OCI-LY7 (cell line): ENCODE data around the gene HSPA4. TPM values are rescaled to one million over a fixed set of nuclear protein-coding genes. Genes with fewer than 3 reads are reported as not detected.

Experiments
- BruUV-seq: library from RNA; stranded (reverse); fragments of 400-500 nt; replicated peaks from 2 replicates; lab custom pipeline; 2021; lab: Mats Ljungman, UMichigan
- CTCF ChIA-PET: fragments of 300-600 bp; sonication (Branson Sonifier 250); formaldehyde crosslinking; loops from one replicate; lab custom pipeline; 2022; ENCODE audit warnings: antibody characterized with exemption; ENCODE audit not compliant: unreplicated experiment; lab: Charles Lee
- POLR2A ChIA-PET: fragments of 300-600 bp; sonication (Branson Sonifier 250); formaldehyde crosslinking; loops from one replicate; lab custom pipeline; 2022; ENCODE audit warnings: antibody characterized with exemption; lab: Charles Lee
- DNase-seq: peaks from one replicate; pipeline ENCODE4 v3.0.0-alpha.2; 2015; ENCODE audit warnings: low spot score
- H2AFZ ChIP-seq: fragments of 200-600 bp; sonication (generic), shearing (Covaris generic); 2 replicates; pipeline ENCODE4 v1.6.1; 2014; ENCODE audit warnings: mild to moderate bottlenecking, antibody characterized with exemption, low read length, moderate library complexity
- H3K27ac ChIP-seq: fragments of 200-600 bp; sonication (generic); 2 replicates; pipeline ENCODE4 v1.5.1; 2014; ENCODE audit warnings: mixed run types, low read depth, mild to moderate bottlenecking, moderate library complexity, low read length, inconsistent platforms; ENCODE audit not compliant: poor library complexity, severe bottlenecking
- H3K36me3 ChIP-seq: fragments of 200-600 bp; sonication (generic); 2 replicates; pipeline ENCODE4 v1.6.1; 2014; ENCODE audit warnings: mild to moderate bottlenecking, antibody characterized with exemption, low read length, moderate library complexity, mixed read lengths; ENCODE audit not compliant: insufficient read depth
- H3K4me1 ChIP-seq: fragments of 200-600 bp; sonication (generic); 2 replicates; pipeline ENCODE4 v1.5.1; 2014; ENCODE audit warnings: mild to moderate bottlenecking, low read length; ENCODE audit not compliant: insufficient read depth, poor library complexity, severe bottlenecking
- H3K4me2 ChIP-seq: fragments of 200-600 bp; sonication (generic); 2 replicates; pipeline ENCODE4 v1.6.1; 2014; ENCODE audit warnings: mild to moderate bottlenecking, low read length
- H3K4me3 ChIP-seq: fragments of 200-600 bp; sonication (generic); 2 replicates; pipeline ENCODE4 v1.5.1; 2014; ENCODE audit warnings: mild to moderate bottlenecking, low read depth, low read length; ENCODE audit not compliant: poor library complexity, severe bottlenecking
- H3K79me2 ChIP-seq: fragments of 200-600 bp; sonication (generic); 2 replicates; pipeline ENCODE4 v1.6.1; 2016; ENCODE audit warnings: low read depth, mild to moderate bottlenecking, low read length, moderate library complexity, mixed read lengths; ENCODE audit not compliant: insufficient read depth
- H3K9me2 ChIP-seq: fragments of 200-600 bp; sonication (generic); 2 replicates; pipeline ENCODE4 v1.6.1; 2016; ENCODE audit warnings: mild to moderate bottlenecking, low read length, mixed read lengths; ENCODE audit not compliant: insufficient read depth
- H3K9me3 ChIP-seq: fragments of 200-600 bp; sonication (generic); 2 replicates; pipeline ENCODE4 v1.6.1; 2014; ENCODE audit warnings: mild to moderate bottlenecking, mixed run types, low read length, mixed read lengths
- H4K20me1 ChIP-seq: fragments of 200-600 bp; sonication (generic); 2 replicates; pipeline ENCODE4 v1.6.1; 2014; ENCODE audit warnings: mild to moderate bottlenecking, antibody characterized with exemption, low read length, moderate library complexity, mixed read lengths; ENCODE audit not compliant: insufficient read depth
- CTCF ChIP-seq: fragments of 200-600 bp; sonication (generic); conservative IDR thresholded peaks from 2 replicates; pipeline ENCODE4 v1.5.1; 2014; ENCODE audit warnings: mild to moderate bottlenecking, antibody characterized with exemption, low read length, moderate library complexity, mixed read lengths
- EZH2phosphoT487 ChIP-seq: fragments of 200-600 bp; sonication (generic); IDR thresholded peaks from 2 replicates; pipeline ENCODE4 v1.6.1; 2018; ENCODE audit warnings: low read depth, borderline replicate concordance, mild to moderate bottlenecking, mixed run types, antibody characterized with exemption, low read length, moderate library complexity, mixed read lengths
- intact Hi-C: fragments of 100-400 bp; cut with micrococcal nuclease; formaldehyde crosslinking; loops from one replicate; pipeline ENCODE4 v1.10.0; 2022; ENCODE audit not compliant: unreplicated experiment
- total RNA-seq, 2 experiments: library from RNA; depleted of rRNA in 1 of 2; stranded (reverse); fragments of >200 nt in 1 of 2; shearing (Covaris generic) in 1 of 2; gene quantifications; 2 replicates each; pipeline ENCODE4 v1.2.3, GENCODE V29; 2014 to 2022

HSPA4 gene
- total RNA-seq, 2 experiments from 2014 or later = 65.4 to 226 TPM

- H3K9me3 ChIP-seq = no peaks in the 10 kb centered on the region
These were observed 67.5 kb downstream of the HSPA4 start for GRCh38 chr5:133119233-133119711.

GRCh38 chr5:133120156-133120750 is 68.4 kb downstream of the HSPA4 start:
- H3K4me1 ChIP-seq = peaks cover 31% of the 10 kb centered on the region
- 0 out of 2 replicates have a peak overlapping the region, but pooled peaks have one; percentile 24 for H3K4me2 ChIP-seq
- peak overlapping the region; percentile 71 for H2AFZ ChIP-seq
- DNase-seq = no peak
- TF ChIP-seq CTCF (no peak), EZH2phosphoT487 (no peak)
- H3K9me2 ChIP-seq = no peaks in the 10 kb centered on the region
- H3K9me3 ChIP-seq = no peaks in the 10 kb centered on the region
- intact Hi-C loops = no loop called here
- CTCF ChIA-PET = interaction anchor here (0.6 kb wide), 1 partner anchor 814 kb away, joined by 3 read pairs; no protein-coding TSS in a partner anchor
- no TSS peak for BruUV-seq
- H3K36me3 ChIP-seq = no peaks in the 10 kb centered on the region
- no peaks in the 10 kb centered on the region for H3K79me2 ChIP-seq
- no peak overlapping the region for H3K27ac ChIP-seq
- H4K20me1 ChIP-seq = no peaks in the 10 kb centered on the region
- no peak overlapping the region for H3K4me3 ChIP-seq
- POLR2A ChIA-PET = interaction anchor here (0.6 to 0.7 kb wide), 3 partner anchors 16 to 106 kb away, joined by 3 to 4 read pairs (median 3); no protein-coding TSS in a partner anchor

More at GRCh38 chr5:133119233-133119711, 67.5 kb downstream of the HSPA4 start:
- Histone ChIP-seq H2AFZ (peak overlapping the region; percentile 12; the same call in 1 of the 2 replicates), H3K4me3 (no peak overlapping the region), H4K20me1 (no peaks in the 10 kb centered on the region), H3K4me1 (peaks cover 41% of the 10 kb centered on the region), H3K79me2 (no peaks in the 10 kb centered on the region), H3K4me2 (no peak overlapping the region), H3K27ac (no peak overlapping the region), H3K36me3 (no peaks in the 10 kb centered on the region), H3K9me2 (no peaks in the 10 kb centered on the region)
- DNase-seq = no peak
- ChIA-PET CTCF (no interaction called here), POLR2A (no interaction called here)
- BruUV-seq = no TSS peak
- intact Hi-C loops = no loop called here
- TF ChIP-seq EZH2phosphoT487 = no peak
- no peak for TF ChIP-seq CTCF

GRCh38 chr5:133121080-133121479 is 69.3 kb downstream of the HSPA4 start:
- peak overlapping the region; percentile 24; the same call in 1 of the 2 replicates for H3K4me2 ChIP-seq
- ChIA-PET CTCF (no interaction called here), POLR2A (interaction anchor here (0.6 kb wide), 2 partner anchors 66 to 220 kb away, joined by 3 to 6 read pairs; no protein-coding TSS in a partner anchor)
- H3K36me3 ChIP-seq = no peaks in the 10 kb centered on the region
- H3K4me3 ChIP-seq = no peak overlapping the region
- H2AFZ ChIP-seq = peak overlapping the region; percentile 71
- TF ChIP-seq CTCF (no peak), EZH2phosphoT487 (no peak)
- peak overlapping the region; percentile 26 for H3K27ac ChIP-seq
- peaks cover 29% of the 10 kb centered on the region for H3K4me1 ChIP-seq
- DNase-seq = peak; percentile 41
- BruUV-seq = no TSS peak
- H3K9me2 ChIP-seq = no peaks in the 10 kb centered on the region
- no peaks in the 10 kb centered on the region for H3K79me2 ChIP-seq
- intact Hi-C loops = no loop called here
- no peaks in the 10 kb centered on the region for H4K20me1 ChIP-seq
- H3K9me3 ChIP-seq = no peaks in the 10 kb centered on the region
